CD14-positive monocyte (primary cell): Measurements from ENCODE around the gene PPP1R12B. TPM values are rescaled to one million over a fixed set of nuclear protein-coding genes. Genes with fewer than 3 reads are reported as not detected.

Experiments
- DNase-seq, 3 donors: peaks; one replicate each; pipeline ENCODE4 v3.0.0-alpha.2; 2011 to 2022
- H2AFZ ChIP-seq: 2 replicates; pipeline ENCODE4 v1.6.0; 2012; ENCODE audit warnings: mild to moderate bottlenecking, low read depth, low read length, inconsistent platforms; ENCODE audit not compliant: insufficient read depth, poor library complexity, severe bottlenecking
- H3K27ac ChIP-seq, 2 donors: 1 replicate in 1 of 2; 2 replicates in 1 of 2; pipeline ENCODE4 v1.5.1; 2012 to 2013; ENCODE audit warnings: low read length in 2 of 2, control low read depth in 1 of 2, inconsistent platforms in 1 of 2, low read depth in 1 of 2, mild to moderate bottlenecking in 1 of 2
- H3K27me3 ChIP-seq, 2 donors: one replicate each; pipeline versions ENCODE4 v1.6.0 to v1.6.1; 2011 to 2013; ENCODE audit warnings: low read length in 2 of 2; ENCODE audit not compliant: control insufficient read depth in 2 of 2, insufficient read depth in 2 of 2
- H3K36me3 ChIP-seq, 2 donors: replicated peaks in 1 of 2; 1 replicate in 1 of 2; 2 replicates in 1 of 2; pipeline versions ENCODE4 v1.5.1 to v1.6.1; 2012 to 2013; ENCODE audit warnings: low read length in 2 of 2, control low read depth in 1 of 2, inconsistent platforms in 1 of 2, mild to moderate bottlenecking in 1 of 2; ENCODE audit not compliant: insufficient read depth in 2 of 2, control insufficient read depth in 1 of 2
- H3K4me1 ChIP-seq, 2 donors: 1 replicate in 1 of 2; 2 replicates in 1 of 2; pipeline versions ENCODE4 v1.5.1 to v1.6.1; 2012 to 2013; ENCODE audit warnings: low read length in 2 of 2, control low read depth in 1 of 2, inconsistent platforms in 1 of 2, mild to moderate bottlenecking in 1 of 2, moderate library complexity in 1 of 2; ENCODE audit not compliant: insufficient read depth in 2 of 2, control insufficient read depth in 1 of 2
- H3K4me2 ChIP-seq: replicated peaks from 2 replicates; pipeline ENCODE3; 2012; ENCODE audit warnings: low read length, moderate library complexity, mild to moderate bottlenecking; ENCODE audit not compliant: poor library complexity, severe bottlenecking; ENCODE audit errors: extremely low read depth
- H3K4me3 ChIP-seq, 3 experiments: fragments of 200-600 bp in 1 of 3; sonication (generic) in 1 of 3; replicated peaks in 1 of 3; 1 replicate in 2 of 3; 2 replicates in 1 of 3; pipeline ENCODE4 v1.5.1; 2011 to 2013; ENCODE audit warnings: low read length in 3 of 3, mild to moderate bottlenecking in 3 of 3, control low read depth in 2 of 3, low read depth in 2 of 3, inconsistent platforms in 1 of 3, moderate library complexity in 1 of 3
- H3K79me2 ChIP-seq: 2 replicates; pipeline ENCODE4 v1.6.0; 2012; ENCODE audit warnings: mild to moderate bottlenecking, control low read depth, inconsistent platforms, low read length, moderate library complexity; ENCODE audit not compliant: insufficient read depth
- H3K9ac ChIP-seq: 2 replicates; pipeline ENCODE4 v1.6.0; 2017; ENCODE audit warnings: low read length, mild to moderate bottlenecking; ENCODE audit not compliant: insufficient read depth, poor library complexity, severe bottlenecking
- H3K9me3 ChIP-seq, 2 donors: replicated peaks in 1 of 2; 1 replicate in 1 of 2; 2 replicates in 1 of 2; pipeline versions ENCODE4 v1.5.1 to v1.6.1; 2012 to 2013; ENCODE audit warnings: low read length in 2 of 2, control low read depth in 1 of 2; ENCODE audit not compliant: control insufficient read depth in 1 of 2, insufficient read depth in 1 of 2
- H4K20me1 ChIP-seq: 2 replicates; pipeline ENCODE4 v1.6.0; 2012; ENCODE audit warnings: mild to moderate bottlenecking, low read length, control low read depth, moderate library complexity; ENCODE audit not compliant: insufficient read depth
- H3K27ac Mint-ChIP-seq, 7 donors: one replicate each; pipeline ENCODE4 v1.8.0; 2020; ENCODE audit warnings: mild to moderate bottlenecking in 7 of 7, mixed read lengths in 7 of 7, moderate library complexity in 6 of 7, inconsistent platforms in 2 of 7
- H3K27me3 Mint-ChIP-seq, 3 donors: one replicate each; pipeline ENCODE4 v1.8.0; 2021 to 2022; ENCODE audit warnings: low read depth in 3 of 3, mild to moderate bottlenecking in 3 of 3, mixed read lengths in 3 of 3, moderate library complexity in 3 of 3, inconsistent platforms in 1 of 3
- H3K36me3 Mint-ChIP-seq, 2 donors: one replicate each; pipeline ENCODE4 v1.8.0; 2020; ENCODE audit warnings: mixed read lengths in 2 of 2, inconsistent platforms in 1 of 2, mild to moderate bottlenecking in 1 of 2
- H3K4me1 Mint-ChIP-seq: one replicate; pipeline ENCODE4 v1.8.0; 2020; ENCODE audit warnings: mild to moderate bottlenecking, mixed read lengths
- H3K4me3 Mint-ChIP-seq, 2 donors: one replicate each; pipeline ENCODE4 v1.8.0; 2020; ENCODE audit warnings: mild to moderate bottlenecking in 2 of 2, mixed read lengths in 2 of 2, moderate library complexity in 1 of 2
- H3K9me3 Mint-ChIP-seq, 7 donors: one replicate each; pipeline ENCODE4 v1.8.0; 2020 to 2022; ENCODE audit warnings: mixed read lengths in 7 of 7, mild to moderate bottlenecking in 6 of 7, moderate library complexity in 6 of 7, inconsistent platforms in 2 of 7
- WGBS: methylation state at CpG from one replicate; pipeline ENCODE4 v1.1.5; 2013; ENCODE audit warnings: missing lambda C conversion rate; ENCODE audit not compliant: insufficient coverage; 5-methylcytosine and 5-hydroxymethylcytosine counted together
- intact Hi-C, 2 donors: fragments of 100-400 bp; cut with micrococcal nuclease; formaldehyde crosslinking; loops; one replicate each; pipeline versions ENCODE4 v1.15.0 to v1.15.1; 2023
- polyA plus RNA-seq, 3 donors: library from polyadenylated mRNA; depleted of rRNA in 1 of 3; unstranded in 2 of 3; stranded (reverse) in 1 of 3; fragments of 300-500 nt in 2 of 3; fragments of >200 nt in 1 of 3; fragmentation: Illumina TruSeq in 2 of 3; gene quantifications; 1 replicate in 2 of 3; 2 replicates in 1 of 3; pipeline ENCODE4 v1.2.3, GENCODE V29; 2012 to 2021
- TF ChIP-seq, protein P1 (sequence below): fragments of 200-600 bp; IDR thresholded peaks from one replicate; pipeline ENCODE4 v1.8.0; 2022; ENCODE audit warnings: antibody characterized with exemption, mild to moderate bottlenecking

Gene PPP1R12B
- polyA plus RNA-seq, 3 donors: 1.3 to 12.2 (median 1.7) TPM

DNA sequence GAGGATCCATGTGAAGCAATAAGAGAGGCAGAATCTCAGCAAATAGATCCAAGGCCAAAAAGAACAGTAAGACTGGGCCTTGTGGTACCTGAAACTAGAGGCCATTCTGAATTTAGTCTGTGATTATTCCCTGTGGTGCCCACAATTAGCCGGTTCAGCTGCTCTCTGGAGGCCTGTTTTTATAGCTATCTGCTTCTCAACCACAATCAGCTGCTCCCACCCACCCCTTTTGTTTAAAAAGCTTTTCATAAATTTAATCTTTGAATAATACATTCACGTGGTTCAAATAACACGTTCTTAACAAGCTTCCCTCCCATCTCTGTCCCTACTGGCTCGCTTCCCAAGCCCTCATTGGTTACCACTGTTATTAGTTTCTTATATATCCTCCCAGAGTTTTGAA lies 24.8 kb upstream of the PPP1R12B start:
- H3K27ac ChIP-seq: no peak overlapping the region
- Mint-ChIP-seq H3K27ac (no peak overlapping the region), H3K9me3 (no peaks in the 10 kb centered on the region), H3K4me3 (no peak overlapping the region), H3K27me3 (peaks cover 1 to 11% (median 9%) of the 10 kb centered on the region in 3 donors), H3K4me1 (no peaks in the 10 kb centered on the region), H3K36me3 (peaks cover 0 to under 1% of the 10 kb centered on the region in 2 donors)
- no peaks in the 10 kb centered on the region for H4K20me1 ChIP-seq
- H3K27me3 ChIP-seq: no peaks in the 10 kb centered on the region
- no peaks in the 10 kb centered on the region for H3K4me1 ChIP-seq
- no peak overlapping the region for H3K4me2 ChIP-seq
- DNase-seq: no peak
- H3K36me3 ChIP-seq: no peaks in the 10 kb centered on the region
- WGBS: 100% methylated on average over 1 of the region's 4 CpGs
- no peak overlapping the region for H3K4me3 ChIP-seq
- no peak overlapping the region for H3K9ac ChIP-seq
- intact Hi-C loops: no loop called here
- TF ChIP-seq, protein P1, sequence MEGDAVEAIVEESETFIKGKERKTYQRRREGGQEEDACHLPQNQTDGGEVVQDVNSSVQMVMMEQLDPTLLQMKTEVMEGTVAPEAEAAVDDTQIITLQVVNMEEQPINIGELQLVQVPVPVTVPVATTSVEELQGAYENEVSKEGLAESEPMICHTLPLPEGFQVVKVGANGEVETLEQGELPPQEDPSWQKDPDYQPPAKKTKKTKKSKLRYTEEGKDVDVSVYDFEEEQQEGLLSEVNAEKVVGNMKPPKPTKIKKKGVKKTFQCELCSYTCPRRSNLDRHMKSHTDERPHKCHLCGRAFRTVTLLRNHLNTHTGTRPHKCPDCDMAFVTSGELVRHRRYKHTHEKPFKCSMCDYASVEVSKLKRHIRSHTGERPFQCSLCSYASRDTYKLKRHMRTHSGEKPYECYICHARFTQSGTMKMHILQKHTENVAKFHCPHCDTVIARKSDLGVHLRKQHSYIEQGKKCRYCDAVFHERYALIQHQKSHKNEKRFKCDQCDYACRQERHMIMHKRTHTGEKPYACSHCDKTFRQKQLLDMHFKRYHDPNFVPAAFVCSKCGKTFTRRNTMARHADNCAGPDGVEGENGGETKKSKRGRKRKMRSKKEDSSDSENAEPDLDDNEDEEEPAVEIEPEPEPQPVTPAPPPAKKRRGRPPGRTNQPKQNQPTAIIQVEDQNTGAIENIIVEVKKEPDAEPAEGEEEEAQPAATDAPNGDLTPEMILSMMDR: no peak
- H2AFZ ChIP-seq: no peak overlapping the region
- H3K79me2 ChIP-seq: no peaks in the 10 kb centered on the region
- H3K9me3 ChIP-seq: no peaks in the 10 kb centered on the region

DNA sequence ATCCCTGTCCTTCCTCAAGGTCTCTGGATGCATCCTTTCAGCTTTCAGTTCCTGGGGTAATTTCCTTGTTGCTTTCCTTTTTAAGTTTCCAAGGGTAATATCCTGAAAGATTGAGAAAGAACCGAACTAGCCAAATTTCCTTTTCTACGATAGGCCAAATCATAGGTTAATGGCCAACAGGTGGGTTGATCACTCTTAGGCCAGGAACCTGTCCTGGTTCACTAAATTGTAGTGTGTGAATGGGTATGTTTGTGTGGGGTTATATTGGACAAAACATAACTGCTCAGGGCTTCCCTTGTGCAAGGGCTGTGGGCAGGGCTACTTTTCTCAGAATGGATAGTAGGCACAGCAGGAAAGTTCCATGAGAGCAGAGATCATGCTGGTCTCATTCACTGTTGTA lies 23.9 kb upstream of the PPP1R12B start:
- peaks cover 1 to 11% (median 9%) of the 10 kb centered on the region in 3 donors for H3K27me3 Mint-ChIP-seq
- no peaks in the 10 kb centered on the region for H3K9me3 Mint-ChIP-seq
- Histone ChIP-seq H3K9me3 (no peaks in the 10 kb centered on the region), H4K20me1 (no peaks in the 10 kb centered on the region), H3K4me1 (no peaks in the 10 kb centered on the region), H2AFZ (no peak overlapping the region), H3K27ac (no peak overlapping the region), H3K9ac (no peak overlapping the region), H3K27me3 (no peaks in the 10 kb centered on the region), H3K36me3 (peaks cover 2 to 8% of the 10 kb centered on the region in 2 donors), H3K79me2 (no peaks in the 10 kb centered on the region), H3K4me2 (no peak overlapping the region), H3K4me3 (no peak overlapping the region)
- DNase-seq: no peak
- no peak overlapping the region for H3K4me3 Mint-ChIP-seq
- H3K4me1 Mint-ChIP-seq: no peaks in the 10 kb centered on the region
- intact Hi-C loops: no loop called here
- no CpG with 5 or more reads among the region's 2 CpGs for WGBS
- peaks cover 2 to 9% of the 10 kb centered on the region in 2 donors for H3K36me3 Mint-ChIP-seq
- H3K27ac Mint-ChIP-seq: no peak overlapping the region
- TF ChIP-seq, protein P1: no peak
